ENCODE data around the gene AUTS2. TPM values are rescaled to one million over a fixed set of nuclear protein-coding genes. Genes with fewer than 3 reads are reported as not detected.

Gene AUTS2
- total RNA-seq, 1 experiment from 2014 or later, result 50.0 TPM

DNA sequence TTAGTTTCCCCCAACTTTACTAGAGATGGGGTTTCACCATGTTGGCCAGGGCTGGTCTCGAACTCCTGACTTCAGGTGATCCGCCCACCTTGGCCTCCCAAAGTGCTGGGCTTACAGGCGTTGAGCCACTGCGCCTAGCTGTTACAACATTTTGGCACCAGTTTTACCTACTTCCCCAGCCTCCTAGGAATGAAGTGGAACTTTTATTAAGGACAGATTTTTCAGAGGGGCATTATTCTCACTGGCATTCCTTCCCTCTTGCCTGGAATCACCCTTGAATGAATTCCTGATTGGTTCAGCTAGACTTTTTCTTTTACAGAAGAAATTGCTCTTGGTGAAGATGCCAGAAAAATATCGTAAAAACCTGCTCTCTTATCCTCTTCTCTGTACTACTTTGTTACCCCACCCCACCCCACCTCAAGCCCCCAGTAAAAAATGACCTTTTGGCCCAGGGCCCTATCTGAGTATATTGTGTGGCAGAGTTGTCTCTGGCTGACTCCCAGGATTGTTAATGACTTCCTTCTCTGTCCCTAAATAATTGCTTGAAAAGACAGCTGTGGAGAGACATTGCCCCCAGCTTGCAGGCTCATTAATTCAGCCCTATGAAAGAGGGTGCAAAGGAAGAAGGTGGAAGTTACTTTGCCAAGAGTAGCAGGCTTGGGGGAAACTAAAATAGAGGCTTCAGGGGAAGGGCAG, 189.6 kb downstream of the AUTS2 start:
- POLR2A ChIA-PET, result interaction anchor here (0.7 kb wide), 2 partner anchors 522 to 916 kb away, joined by 3 to 4 read pairs; no protein-coding TSS in a partner anchor
- ATAC-seq, result no peak
- TF ChIP-seq ZNF671 (CRISPR knock-in tag; IDR thresholded peaks at IDR 0.05), result no peak
- TF ChIP-seq FOXP1 (CRISPR knock-in tag; IDR thresholded peaks at IDR 0.05; ENCODE audit: borderline replicate concordance), result no peak
- TF ChIP-seq, protein P1, sequence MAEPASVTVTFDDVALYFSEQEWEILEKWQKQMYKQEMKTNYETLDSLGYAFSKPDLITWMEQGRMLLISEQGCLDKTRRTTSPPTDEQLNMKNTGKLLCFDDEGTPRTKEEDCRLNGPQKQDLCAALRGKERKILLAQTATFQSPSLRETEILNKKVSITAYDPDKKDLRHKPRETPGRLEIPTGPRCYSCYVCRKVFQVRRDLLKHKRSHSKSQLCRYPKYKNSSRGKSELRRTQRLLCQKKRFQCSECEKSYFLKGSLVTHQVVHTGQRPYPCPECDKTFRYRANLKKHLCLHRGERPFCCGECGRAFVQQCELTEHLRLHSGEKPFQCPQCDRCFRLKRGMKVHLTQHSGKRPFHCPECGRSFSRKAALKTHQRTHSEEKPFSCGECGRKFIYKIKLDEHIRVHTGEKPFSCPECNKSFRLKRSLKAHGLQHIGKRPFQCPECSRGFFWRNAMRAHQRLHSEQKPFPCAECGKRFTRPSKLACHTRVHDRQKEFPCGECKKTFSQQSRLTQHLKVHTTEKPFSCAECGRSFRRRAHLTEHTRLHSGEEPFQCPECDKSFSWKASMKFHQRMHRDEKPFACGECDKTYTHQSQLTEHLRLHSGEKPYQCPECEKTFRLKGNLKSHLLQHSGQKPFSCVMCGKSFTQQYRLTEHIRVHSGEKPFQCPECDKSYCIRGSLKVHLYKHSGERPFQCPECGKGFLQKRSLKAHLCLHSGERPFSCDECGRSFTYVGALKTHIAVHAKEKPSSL (CRISPR knock-in tag; conservative IDR thresholded peaks at IDR 0.05), result no peak
- no peak for TF ChIP-seq ZNF396 (CRISPR knock-in tag; IDR thresholded peaks at IDR 0.05; ENCODE audit: borderline replicate concordance)
- TF ChIP-seq, protein P2, sequence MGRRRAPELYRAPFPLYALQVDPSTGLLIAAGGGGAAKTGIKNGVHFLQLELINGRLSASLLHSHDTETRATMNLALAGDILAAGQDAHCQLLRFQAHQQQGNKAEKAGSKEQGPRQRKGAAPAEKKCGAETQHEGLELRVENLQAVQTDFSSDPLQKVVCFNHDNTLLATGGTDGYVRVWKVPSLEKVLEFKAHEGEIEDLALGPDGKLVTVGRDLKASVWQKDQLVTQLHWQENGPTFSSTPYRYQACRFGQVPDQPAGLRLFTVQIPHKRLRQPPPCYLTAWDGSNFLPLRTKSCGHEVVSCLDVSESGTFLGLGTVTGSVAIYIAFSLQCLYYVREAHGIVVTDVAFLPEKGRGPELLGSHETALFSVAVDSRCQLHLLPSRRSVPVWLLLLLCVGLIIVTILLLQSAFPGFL (CRISPR knock-in tag; IDR thresholded peaks at IDR 0.05; ENCODE audit: borderline replicate concordance), result no peak
- no peak for TF ChIP-seq CBFB (CRISPR knock-in tag; IDR thresholded peaks at IDR 0.05; ENCODE audit: low read depth)
- no peak for TF ChIP-seq CREB1 (CRISPR knock-in tag; IDR thresholded peaks at IDR 0.05)
- no peak for TF ChIP-seq NFATC4 (CRISPR knock-in tag; IDR thresholded peaks at IDR 0.05)
- TF ChIP-seq ZNF423 (CRISPR knock-in tag; IDR thresholded peaks at IDR 0.05), result no peak
- TF ChIP-seq ZBTB21 (CRISPR knock-in tag; IDR thresholded peaks at IDR 0.05; ENCODE audit: borderline replicate concordance), result no peak
- TF ChIP-seq, protein P3, sequence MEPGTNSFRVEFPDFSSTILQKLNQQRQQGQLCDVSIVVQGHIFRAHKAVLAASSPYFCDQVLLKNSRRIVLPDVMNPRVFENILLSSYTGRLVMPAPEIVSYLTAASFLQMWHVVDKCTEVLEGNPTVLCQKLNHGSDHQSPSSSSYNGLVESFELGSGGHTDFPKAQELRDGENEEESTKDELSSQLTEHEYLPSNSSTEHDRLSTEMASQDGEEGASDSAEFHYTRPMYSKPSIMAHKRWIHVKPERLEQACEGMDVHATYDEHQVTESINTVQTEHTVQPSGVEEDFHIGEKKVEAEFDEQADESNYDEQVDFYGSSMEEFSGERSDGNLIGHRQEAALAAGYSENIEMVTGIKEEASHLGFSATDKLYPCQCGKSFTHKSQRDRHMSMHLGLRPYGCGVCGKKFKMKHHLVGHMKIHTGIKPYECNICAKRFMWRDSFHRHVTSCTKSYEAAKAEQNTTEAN (CRISPR knock-in tag; IDR thresholded peaks at IDR 0.05), result no peak
- TF ChIP-seq GRHL2 (CRISPR knock-in tag; IDR thresholded peaks at IDR 0.05; ENCODE audit: insufficient replicate concordance, severe bottlenecking), result no peak
- no peak for TF ChIP-seq ETV6 (CRISPR knock-in tag; IDR thresholded peaks at IDR 0.05)
- TF ChIP-seq IRF2 (CRISPR knock-in tag; IDR thresholded peaks at IDR 0.05; ENCODE audit: borderline replicate concordance, low read depth), result no peak
- TF ChIP-seq, protein P4, sequence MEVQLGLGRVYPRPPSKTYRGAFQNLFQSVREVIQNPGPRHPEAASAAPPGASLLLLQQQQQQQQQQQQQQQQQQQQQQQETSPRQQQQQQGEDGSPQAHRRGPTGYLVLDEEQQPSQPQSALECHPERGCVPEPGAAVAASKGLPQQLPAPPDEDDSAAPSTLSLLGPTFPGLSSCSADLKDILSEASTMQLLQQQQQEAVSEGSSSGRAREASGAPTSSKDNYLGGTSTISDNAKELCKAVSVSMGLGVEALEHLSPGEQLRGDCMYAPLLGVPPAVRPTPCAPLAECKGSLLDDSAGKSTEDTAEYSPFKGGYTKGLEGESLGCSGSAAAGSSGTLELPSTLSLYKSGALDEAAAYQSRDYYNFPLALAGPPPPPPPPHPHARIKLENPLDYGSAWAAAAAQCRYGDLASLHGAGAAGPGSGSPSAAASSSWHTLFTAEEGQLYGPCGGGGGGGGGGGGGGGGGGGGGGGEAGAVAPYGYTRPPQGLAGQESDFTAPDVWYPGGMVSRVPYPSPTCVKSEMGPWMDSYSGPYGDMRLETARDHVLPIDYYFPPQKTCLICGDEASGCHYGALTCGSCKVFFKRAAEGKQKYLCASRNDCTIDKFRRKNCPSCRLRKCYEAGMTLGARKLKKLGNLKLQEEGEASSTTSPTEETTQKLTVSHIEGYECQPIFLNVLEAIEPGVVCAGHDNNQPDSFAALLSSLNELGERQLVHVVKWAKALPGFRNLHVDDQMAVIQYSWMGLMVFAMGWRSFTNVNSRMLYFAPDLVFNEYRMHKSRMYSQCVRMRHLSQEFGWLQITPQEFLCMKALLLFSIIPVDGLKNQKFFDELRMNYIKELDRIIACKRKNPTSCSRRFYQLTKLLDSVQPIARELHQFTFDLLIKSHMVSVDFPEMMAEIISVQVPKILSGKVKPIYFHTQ (CRISPR knock-in tag; IDR thresholded peaks at IDR 0.05), result no peak

DNA sequence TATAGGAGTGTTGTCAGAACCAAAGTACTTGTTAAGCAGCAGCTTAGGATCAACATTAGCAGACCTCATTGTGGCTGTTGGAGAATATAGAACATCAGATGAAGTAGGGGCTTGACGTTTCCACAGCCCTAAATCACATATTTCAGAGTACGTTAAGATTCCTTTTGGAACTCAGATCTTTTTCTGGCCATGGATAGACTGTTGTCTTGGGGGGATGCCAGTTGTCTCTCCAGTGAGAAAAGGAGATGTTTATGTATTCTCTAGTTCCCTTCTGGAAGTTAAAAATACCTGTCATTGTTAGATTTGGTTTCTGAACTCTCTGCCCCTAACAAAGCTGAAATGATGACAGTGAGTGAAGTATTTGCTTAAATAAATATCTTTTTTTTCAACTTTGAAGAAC, 191.3 kb downstream of the AUTS2 start:
- ATAC-seq (no peak), DNase-seq (ENCODE audit: low spot score) (no peak)
- CTCF ChIA-PET, result no interaction called here
- Mint-ChIP-seq H3K27ac (no peak overlapping the region), H3K4me1 (peaks cover 13% of the 10 kb centered on the region), H3K27me3 (ENCODE audit: low read depth) (peaks cover 14% of the 10 kb centered on the region), H3K36me3 (no peaks in the 10 kb centered on the region), H3K4me3 (no peak overlapping the region), H3K9me3 (no peaks in the 10 kb centered on the region)
- POLR2A ChIA-PET, result no interaction called here
- TF ChIP-seq, protein P5, sequence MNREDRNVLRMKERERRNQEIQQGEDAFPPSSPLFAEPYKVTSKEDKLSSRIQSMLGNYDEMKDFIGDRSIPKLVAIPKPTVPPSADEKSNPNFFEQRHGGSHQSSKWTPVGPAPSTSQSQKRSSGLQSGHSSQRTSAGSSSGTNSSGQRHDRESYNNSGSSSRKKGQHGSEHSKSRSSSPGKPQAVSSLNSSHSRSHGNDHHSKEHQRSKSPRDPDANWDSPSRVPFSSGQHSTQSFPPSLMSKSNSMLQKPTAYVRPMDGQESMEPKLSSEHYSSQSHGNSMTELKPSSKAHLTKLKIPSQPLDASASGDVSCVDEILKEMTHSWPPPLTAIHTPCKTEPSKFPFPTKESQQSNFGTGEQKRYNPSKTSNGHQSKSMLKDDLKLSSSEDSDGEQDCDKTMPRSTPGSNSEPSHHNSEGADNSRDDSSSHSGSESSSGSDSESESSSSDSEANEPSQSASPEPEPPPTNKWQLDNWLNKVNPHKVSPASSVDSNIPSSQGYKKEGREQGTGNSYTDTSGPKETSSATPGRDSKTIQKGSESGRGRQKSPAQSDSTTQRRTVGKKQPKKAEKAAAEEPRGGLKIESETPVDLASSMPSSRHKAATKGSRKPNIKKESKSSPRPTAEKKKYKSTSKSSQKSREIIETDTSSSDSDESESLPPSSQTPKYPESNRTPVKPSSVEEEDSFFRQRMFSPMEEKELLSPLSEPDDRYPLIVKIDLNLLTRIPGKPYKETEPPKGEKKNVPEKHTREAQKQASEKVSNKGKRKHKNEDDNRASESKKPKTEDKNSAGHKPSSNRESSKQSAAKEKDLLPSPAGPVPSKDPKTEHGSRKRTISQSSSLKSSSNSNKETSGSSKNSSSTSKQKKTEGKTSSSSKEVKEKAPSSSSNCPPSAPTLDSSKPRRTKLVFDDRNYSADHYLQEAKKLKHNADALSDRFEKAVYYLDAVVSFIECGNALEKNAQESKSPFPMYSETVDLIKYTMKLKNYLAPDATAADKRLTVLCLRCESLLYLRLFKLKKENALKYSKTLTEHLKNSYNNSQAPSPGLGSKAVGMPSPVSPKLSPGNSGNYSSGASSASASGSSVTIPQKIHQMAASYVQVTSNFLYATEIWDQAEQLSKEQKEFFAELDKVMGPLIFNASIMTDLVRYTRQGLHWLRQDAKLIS (CRISPR knock-in tag; IDR thresholded peaks at IDR 0.05; ENCODE audit: borderline replicate concordance), result no peak
- TF ChIP-seq NR1H2 (CRISPR knock-in tag; IDR thresholded peaks at IDR 0.05) (no peak), IRF2 (CRISPR knock-in tag; IDR thresholded peaks at IDR 0.05; ENCODE audit: borderline replicate concordance, low read depth) (no peak), NFYB (CRISPR knock-in tag; conservative IDR thresholded peaks at IDR 0.05; ENCODE audit: low read depth) (no peak), ZNF671 (CRISPR knock-in tag; IDR thresholded peaks at IDR 0.05) (no peak), FOXP1 (CRISPR knock-in tag; IDR thresholded peaks at IDR 0.05; ENCODE audit: borderline replicate concordance) (no peak), ATF1 (CRISPR knock-in tag; IDR thresholded peaks at IDR 0.05) (no peak)
- TF ChIP-seq, protein P6, sequence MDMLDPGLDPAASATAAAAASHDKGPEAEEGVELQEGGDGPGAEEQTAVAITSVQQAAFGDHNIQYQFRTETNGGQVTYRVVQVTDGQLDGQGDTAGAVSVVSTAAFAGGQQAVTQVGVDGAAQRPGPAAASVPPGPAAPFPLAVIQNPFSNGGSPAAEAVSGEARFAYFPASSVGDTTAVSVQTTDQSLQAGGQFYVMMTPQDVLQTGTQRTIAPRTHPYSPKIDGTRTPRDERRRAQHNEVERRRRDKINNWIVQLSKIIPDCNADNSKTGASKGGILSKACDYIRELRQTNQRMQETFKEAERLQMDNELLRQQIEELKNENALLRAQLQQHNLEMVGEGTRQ (CRISPR knock-in tag; IDR thresholded peaks at IDR 0.05), result no peak

More for the DNA sequence above, 189.6 kb downstream of the AUTS2 start:
- H3K27ac Mint-ChIP-seq, result no peak overlapping the region
- DNase-seq (ENCODE audit: low spot score), result no peak
- peaks cover 8% of the 10 kb centered on the region for H3K27me3 Mint-ChIP-seq (ENCODE audit: low read depth)
- H3K4me1 Mint-ChIP-seq, result peaks cover 16% of the 10 kb centered on the region
- no peaks in the 10 kb centered on the region for H3K9me3 Mint-ChIP-seq
- H3K4me3 Mint-ChIP-seq, result no peak overlapping the region
- no peaks in the 10 kb centered on the region for H3K36me3 Mint-ChIP-seq
- CTCF ChIA-PET, result interaction anchor here (0.7 kb wide), 1 partner anchor 567 kb away, joined by 4 read pairs; no protein-coding TSS in a partner anchor
